CD4-positive, alpha-beta T cell treated with Interleukin-21 for 1 hour (primary cell): ENCODE measurements around the gene CMPK2.
A peak's percentile ranks its signal among the peaks of the same experiment; 100 is the strongest.
"Not testable (repeated sequence)": the region's sequence is repeated elsewhere in the genome, so short reads cannot be mapped to it uniquely, and the experiment has no call there.

Experiments
- DNase-seq: peaks from one replicate; pipeline ENCODE4 v3.0.0-alpha.2; 2020

Gene CMPK2

GRCh38 chr2:6865346-6866274, at the start of gene CMPK2:
CMPK2 (minus strand) TSS chr2:6865907; CDS start chr2:6865696, 211 bp downstream.
- peak; percentile 84 for DNase-seq

GRCh38 chr2:6915399-6915798, 49.7 kb upstream of the CMPK2 start:
- no peak for DNase-seq

GRCh38 chr2:6914828-6915227, 49.1 kb upstream of the CMPK2 start:
- DNase-seq, result no peak

DNA sequence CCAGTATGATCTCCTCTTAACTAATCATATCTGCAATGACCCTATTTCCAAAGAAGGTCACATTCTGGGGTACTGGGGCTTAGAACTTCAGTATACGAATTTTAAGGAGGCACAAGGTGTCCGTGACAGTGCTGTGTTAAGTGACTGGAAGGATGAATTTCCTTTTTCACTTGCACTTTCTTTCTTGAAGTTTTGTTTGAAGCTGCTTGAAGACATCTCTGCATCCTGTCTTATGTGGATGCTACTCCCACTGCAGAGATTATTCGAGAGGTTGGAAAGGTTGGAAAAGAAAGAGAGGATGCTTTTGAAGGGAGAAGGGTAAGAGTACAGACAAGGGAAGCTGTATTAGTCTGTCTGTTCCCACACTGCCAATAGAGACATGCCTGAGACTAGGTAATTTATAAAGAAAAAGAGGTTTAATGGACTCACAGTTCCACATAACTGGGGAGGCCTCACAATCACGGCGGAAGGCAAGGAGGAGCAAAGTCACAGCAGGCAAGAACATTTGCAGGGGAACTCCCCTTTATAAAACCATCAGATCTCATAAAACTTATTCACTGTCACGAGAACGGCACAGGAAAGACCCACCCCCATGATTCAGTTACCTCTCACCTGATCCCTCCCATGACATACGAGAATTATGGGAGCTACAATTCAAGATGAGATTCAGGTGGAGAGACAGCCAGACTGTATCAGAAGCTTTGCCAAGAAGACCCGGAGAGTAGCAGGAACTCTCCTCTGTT, 47.9 kb upstream of the CMPK2 start:
- peak; percentile 49 for DNase-seq

- DNase-seq, result no peak
Observed at GRCh38 chr2:6911721-6912120, 46.0 kb upstream of the CMPK2 start.

- peak; percentile 74 for DNase-seq
Observed at GRCh38 chr2:6909431-6910385, 44.0 kb upstream of the CMPK2 start.

- no peak for DNase-seq
Observed at GRCh38 chr2:6908291-6908690, 42.6 kb upstream of the CMPK2 start.

GRCh38 chr2:6906165-6906741, 40.5 kb upstream of the CMPK2 start:
- DNase-seq, result no peak

- DNase-seq, result no peak
Observed at GRCh38 chr2:6905668-6906067, 40.0 kb upstream of the CMPK2 start.

DNA sequence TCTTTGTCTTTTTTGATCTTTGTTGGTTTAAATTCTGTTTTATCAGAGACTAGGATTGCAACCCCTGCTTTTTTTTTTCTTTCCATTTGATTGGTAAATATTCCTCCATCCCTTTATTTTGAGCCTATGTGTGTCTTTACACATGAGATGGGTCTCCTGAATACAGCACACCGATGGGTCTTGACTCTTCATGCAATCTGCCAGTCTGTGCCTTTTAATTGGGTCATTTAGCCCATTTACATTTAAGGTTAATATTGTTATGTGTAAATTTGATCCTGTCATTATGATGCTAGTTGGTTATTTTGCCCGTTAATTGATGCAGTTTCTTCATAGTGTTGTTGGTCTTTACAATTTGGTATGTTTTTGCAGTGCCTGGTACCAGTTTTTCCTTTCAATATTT, 36.9 kb upstream of the CMPK2 start:
- DNase-seq, result not testable (repeated sequence)

DNA sequence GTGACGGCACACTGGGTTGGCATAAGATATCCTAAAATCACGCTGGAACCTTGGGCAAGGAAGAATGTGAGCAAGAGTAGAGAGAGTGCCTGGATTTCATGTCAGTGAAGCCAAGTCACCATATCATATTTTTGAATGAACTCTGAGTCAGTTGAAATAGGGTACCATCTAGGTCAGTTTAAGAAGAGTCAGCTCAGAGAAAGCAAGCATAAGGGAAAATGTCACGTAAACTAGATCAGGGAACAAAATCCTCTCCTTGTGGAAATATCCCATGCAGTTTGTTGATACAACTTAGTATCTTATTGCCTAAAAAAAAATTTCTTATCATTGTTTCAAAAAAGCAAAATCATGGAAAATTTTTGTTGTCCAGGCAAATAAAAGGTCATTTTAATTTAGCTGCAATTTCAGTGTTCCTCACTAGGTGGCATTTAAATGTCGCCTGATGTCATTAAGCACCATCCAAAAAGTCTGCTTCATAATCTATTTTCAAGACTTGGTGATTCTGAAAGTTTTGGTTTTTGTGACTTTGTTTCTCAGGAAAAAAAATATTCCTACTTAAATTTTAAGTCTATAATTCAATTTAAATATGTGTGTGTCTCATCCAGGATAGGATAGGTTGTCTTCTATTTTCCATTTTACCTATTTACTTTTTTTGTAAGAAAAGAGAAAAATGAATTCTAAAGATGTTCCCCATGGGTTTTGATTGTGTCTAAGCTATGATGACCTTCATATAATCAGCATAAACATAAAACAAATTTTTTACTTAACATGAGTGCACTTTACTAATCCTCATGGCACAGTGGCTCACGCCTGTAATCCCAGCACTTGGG, 31.4 kb upstream of the CMPK2 start:
- peak; percentile 58 for DNase-seq

- no peak for DNase-seq
Observed at GRCh38 chr2:6893876-6894482, 28.3 kb upstream of the CMPK2 start.

DNA sequence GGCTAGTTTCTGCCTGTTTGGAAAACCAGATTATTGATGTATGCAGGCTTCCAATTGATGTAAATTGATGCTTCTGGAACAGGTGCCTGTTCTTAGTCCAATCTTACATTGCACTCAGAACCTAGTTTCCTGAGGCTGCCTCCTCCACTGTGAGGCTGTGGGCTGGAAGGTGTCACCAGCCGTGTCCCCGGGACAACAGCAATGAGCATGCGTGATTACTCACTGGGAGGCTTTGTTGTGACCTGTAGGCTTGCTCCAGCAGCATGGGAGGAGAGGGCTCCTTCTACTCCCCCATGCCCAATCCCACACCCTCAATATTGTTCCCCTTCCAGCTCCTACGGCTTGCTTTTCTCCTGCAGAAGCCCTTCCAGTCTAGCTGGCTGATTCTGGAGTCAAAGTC, 23.0 kb upstream of the CMPK2 start:
- DNase-seq, result no peak

- no peak for DNase-seq
Observed at GRCh38 chr2:6887751-6888192, 22.1 kb upstream of the CMPK2 start.

GRCh38 chr2:6885968-6886367, 20.3 kb upstream of the CMPK2 start:
- DNase-seq, result no peak

GRCh38 chr2:6885551-6885950, 19.8 kb upstream of the CMPK2 start:
- no peak for DNase-seq

GRCh38 chr2:6883448-6884122, 17.9 kb upstream of the CMPK2 start:
- DNase-seq, result no peak

DNA sequence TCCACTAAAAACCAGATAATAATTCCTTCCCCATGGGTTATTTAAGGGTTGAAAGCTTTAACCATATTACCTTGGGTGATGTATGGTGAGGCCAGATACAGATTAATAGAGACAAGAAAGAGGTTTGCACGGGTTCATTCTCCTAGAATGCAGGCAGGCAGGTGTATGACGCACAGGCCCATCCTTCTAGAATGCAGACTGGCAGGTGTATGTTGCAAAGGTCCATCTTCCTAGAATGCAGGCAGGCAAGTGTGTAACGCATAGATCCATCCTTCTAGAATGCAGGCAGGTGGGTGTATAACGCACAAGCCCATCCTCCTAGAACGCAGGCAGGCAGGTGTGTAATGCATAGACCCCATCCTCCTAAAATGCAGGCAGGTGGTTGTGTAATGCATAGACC, 15.8 kb upstream of the CMPK2 start:
- no peak for DNase-seq

DNA sequence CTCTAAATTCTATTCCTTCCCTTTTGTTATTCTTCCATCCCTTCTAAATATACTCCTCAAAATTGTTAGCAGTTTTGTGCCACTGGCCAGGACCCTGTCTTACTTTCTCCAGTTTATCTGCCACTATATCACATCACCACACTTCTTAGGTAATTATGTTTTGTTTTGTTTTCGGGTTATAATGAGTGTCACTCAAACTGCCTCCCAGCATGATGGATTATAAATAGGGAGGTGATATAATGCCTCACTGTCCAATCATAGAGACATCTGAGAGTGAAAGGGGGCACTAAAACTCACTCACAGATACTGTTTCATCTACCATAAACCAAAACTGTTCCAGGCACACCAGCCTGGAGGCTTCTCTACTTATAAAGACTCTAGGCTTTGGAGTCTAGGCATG, 15.3 kb upstream of the CMPK2 start:
- no peak for DNase-seq

GRCh38 chr2:6880200-6880733, 14.6 kb upstream of the CMPK2 start:
- DNase-seq, result peak; percentile 56
